ENCODE measurements around the gene TMEM100.

Gene TMEM100

DNA sequence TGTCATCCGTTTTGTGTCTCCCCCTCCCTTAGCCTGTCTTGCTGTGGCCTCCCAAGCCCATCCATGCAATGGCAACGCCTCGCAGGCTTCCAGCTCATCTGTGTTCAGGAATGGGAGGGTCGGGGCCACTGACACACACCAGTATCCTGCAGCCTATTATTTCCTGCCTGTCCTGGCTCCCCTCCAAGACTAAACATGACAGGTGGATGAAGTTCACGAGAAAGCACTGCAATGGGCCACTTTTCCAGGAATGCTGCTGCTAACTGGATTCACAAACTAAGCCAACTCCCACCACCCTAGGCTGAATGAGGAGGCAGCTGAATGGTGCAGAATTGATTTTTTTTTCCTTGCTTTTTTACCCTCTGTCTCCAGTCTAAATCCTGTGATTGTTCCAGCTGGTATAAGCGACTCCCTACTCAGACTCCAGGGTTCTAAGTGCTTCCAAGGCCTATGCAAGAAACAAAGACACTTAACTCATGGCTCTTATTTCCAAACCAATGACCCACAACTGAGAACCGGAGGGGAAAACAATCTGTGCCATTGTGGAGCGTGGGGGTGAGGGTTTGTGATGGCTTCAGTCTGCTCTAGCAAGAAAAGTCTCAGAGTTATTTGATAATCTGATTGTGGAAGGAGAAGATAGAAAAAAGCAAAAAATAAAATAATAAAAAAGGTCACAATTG, 23.3 kb downstream of the TMEM100 start:
- Histone ChIP-seq H3K27me3 (ENCODE audit: insufficient read depth, poor library complexity, severe bottlenecking) (no peaks in the 10 kb centered on the region), H3K36me3 (ENCODE audit: low read depth) (no peaks in the 10 kb centered on the region), H3K4me3 (ENCODE audit: severe bottlenecking) (no peak overlapping the region), H3K4me1 (ENCODE audit: insufficient read depth, poor library complexity, severe bottlenecking) (no peaks in the 10 kb centered on the region), H3K9me3 (ENCODE audit: severe bottlenecking) (no peaks in the 10 kb centered on the region), H3K27ac (ENCODE audit: poor library complexity, severe bottlenecking) (no peak overlapping the region)
- ATAC-seq (ENCODE audit: low read depth) (no peak), DNase-seq (ENCODE audit: low spot score) (no peak)
- TF ChIP-seq, protein P1, sequence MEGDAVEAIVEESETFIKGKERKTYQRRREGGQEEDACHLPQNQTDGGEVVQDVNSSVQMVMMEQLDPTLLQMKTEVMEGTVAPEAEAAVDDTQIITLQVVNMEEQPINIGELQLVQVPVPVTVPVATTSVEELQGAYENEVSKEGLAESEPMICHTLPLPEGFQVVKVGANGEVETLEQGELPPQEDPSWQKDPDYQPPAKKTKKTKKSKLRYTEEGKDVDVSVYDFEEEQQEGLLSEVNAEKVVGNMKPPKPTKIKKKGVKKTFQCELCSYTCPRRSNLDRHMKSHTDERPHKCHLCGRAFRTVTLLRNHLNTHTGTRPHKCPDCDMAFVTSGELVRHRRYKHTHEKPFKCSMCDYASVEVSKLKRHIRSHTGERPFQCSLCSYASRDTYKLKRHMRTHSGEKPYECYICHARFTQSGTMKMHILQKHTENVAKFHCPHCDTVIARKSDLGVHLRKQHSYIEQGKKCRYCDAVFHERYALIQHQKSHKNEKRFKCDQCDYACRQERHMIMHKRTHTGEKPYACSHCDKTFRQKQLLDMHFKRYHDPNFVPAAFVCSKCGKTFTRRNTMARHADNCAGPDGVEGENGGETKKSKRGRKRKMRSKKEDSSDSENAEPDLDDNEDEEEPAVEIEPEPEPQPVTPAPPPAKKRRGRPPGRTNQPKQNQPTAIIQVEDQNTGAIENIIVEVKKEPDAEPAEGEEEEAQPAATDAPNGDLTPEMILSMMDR (IDR thresholded peaks at IDR 0.05; ENCODE audit: poor library complexity, severe bottlenecking) = no peak

DNA sequence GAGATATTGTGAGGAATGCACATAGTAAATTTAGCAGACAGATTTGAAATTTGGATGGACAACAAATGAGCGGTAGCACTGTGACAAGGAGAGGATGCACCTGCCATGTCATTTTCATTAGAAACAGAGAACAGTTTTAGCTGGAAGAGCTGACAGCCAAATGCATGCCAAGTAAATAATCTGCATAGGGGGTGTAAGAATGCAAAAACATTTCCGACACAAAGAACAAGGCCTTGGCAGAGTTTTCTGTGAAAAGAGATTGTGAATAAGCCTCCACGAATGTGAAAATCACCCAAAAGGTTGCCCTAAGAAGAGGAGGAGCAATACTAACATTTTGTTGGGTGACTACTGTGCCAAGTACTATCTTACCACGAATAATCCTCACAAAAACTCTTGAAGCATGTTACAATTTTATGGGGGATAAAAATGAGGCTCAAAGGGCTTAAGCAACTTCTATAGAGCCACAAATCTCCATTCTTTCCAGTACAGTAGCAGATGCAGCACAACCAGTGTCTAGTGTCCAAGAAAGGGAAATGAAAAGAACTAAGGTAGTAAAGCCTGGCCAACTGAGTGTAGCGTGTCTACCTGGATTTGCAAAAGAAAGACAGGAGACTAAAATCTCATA, 28.3 kb downstream of the TMEM100 start:
- H3K4me1 ChIP-seq (ENCODE audit: insufficient read depth, poor library complexity, severe bottlenecking) = no peaks in the 10 kb centered on the region
- H3K9me3 ChIP-seq (ENCODE audit: severe bottlenecking) = no peaks in the 10 kb centered on the region
- ATAC-seq (ENCODE audit: low read depth) = no peak
- no peak for DNase-seq (ENCODE audit: low spot score)
- H3K36me3 ChIP-seq (ENCODE audit: low read depth) = no peaks in the 10 kb centered on the region
- H3K27ac ChIP-seq (ENCODE audit: poor library complexity, severe bottlenecking) = no peak overlapping the region
- TF ChIP-seq, protein P1 (IDR thresholded peaks at IDR 0.05; ENCODE audit: poor library complexity, severe bottlenecking) = no peak
- H3K27me3 ChIP-seq (ENCODE audit: insufficient read depth, poor library complexity, severe bottlenecking) = no peaks in the 10 kb centered on the region
- no peak overlapping the region for H3K4me3 ChIP-seq (ENCODE audit: severe bottlenecking)

DNA sequence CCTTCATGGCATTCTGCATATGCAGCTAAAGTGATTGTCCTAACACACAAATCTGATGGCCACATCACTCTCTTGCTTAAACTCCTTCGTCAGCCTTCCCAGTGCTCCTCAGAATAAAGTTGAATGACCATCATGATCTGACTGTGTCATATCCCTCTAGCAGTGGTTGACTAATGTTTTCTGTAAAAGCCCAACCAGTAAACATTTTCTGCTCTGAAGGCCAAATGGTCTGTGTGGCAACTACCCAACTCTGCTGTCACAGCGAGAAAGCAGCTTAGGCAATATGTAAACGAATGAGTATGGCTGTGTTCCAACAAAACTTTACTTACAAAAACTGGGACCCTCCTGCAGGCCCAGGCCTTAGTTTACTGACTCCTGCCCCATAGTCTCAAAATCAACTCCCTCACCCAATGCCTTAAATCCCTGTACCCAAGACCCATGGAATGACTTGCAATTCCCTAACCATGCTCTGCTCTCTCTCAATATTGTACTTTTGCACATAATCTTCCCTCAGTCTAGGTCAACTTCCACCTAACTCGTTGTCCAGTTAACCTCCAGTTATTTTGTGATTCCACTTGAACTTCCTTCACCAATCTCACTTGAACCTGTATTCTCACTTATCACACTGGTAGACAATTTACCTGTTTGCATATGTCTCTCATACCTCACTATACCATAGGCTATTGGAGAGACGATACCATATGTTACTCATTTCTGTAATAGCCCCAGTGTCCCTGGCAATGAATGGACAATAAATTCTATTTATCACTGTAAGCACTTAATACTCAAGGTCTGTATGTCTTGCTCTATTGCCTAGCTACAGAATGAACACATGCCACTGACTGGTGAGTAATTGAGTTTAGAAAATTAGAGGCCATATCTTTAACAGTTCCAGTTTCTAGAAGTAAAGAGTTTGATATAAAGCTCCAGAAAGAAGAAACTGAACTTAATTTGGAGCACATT, 29.1 kb downstream of the TMEM100 start:
- no peak overlapping the region for H3K27ac ChIP-seq (ENCODE audit: poor library complexity, severe bottlenecking)
- no peaks in the 10 kb centered on the region for H3K36me3 ChIP-seq (ENCODE audit: low read depth)
- TF ChIP-seq, protein P1 (IDR thresholded peaks at IDR 0.05; ENCODE audit: poor library complexity, severe bottlenecking) = no peak
- H3K4me1 ChIP-seq (ENCODE audit: insufficient read depth, poor library complexity, severe bottlenecking) = no peaks in the 10 kb centered on the region
- H3K4me3 ChIP-seq (ENCODE audit: severe bottlenecking) = no peak overlapping the region
- no peak for ATAC-seq (ENCODE audit: low read depth)
- no peak for DNase-seq (ENCODE audit: low spot score)
- H3K27me3 ChIP-seq (ENCODE audit: insufficient read depth, poor library complexity, severe bottlenecking) = no peaks in the 10 kb centered on the region
- H3K9me3 ChIP-seq (ENCODE audit: severe bottlenecking) = no peaks in the 10 kb centered on the region

DNA sequence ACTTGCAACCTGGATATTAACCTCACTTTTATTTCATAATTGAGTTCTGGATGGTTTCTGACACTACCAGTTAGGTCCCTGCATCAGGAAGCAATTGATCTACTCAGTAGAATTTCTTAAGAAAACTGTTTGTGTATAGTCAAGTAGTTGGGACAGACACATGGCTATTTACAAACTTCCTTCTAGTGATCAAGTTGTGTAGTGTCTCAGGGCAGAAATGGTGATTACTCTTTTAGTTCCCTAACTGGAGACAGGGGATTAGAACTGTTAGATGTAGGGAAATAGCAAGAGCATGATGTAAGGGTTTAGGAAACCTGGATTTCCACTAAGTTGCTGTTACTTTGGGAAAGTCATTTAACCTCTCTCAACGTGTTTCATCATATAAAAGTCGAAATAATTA, 30.4 kb downstream of the TMEM100 start:
- Histone ChIP-seq H3K27ac (ENCODE audit: poor library complexity, severe bottlenecking) (no peak overlapping the region), H3K4me3 (ENCODE audit: severe bottlenecking) (no peak overlapping the region), H3K36me3 (ENCODE audit: low read depth) (no peaks in the 10 kb centered on the region), H3K4me1 (ENCODE audit: insufficient read depth, poor library complexity, severe bottlenecking) (no peaks in the 10 kb centered on the region), H3K27me3 (ENCODE audit: insufficient read depth, poor library complexity, severe bottlenecking) (no peaks in the 10 kb centered on the region), H3K9me3 (ENCODE audit: severe bottlenecking) (no peaks in the 10 kb centered on the region)
- ATAC-seq (ENCODE audit: low read depth) (no peak), DNase-seq (ENCODE audit: low spot score) (no peak)
- TF ChIP-seq, protein P1 (IDR thresholded peaks at IDR 0.05; ENCODE audit: poor library complexity, severe bottlenecking) = no peak
